PC-9 (cell line): ENCODE measurements around the gene TMEM63C. TPM values are rescaled to one million over a fixed set of nuclear protein-coding genes. Genes with fewer than 3 reads are reported as not detected.

Experiments used
- BruUV-seq: library from RNA; stranded (reverse); fragments of 400-500 nt; replicated peaks from 2 replicates; lab custom pipeline; 2021; lab: Mats Ljungman, UMichigan
- CTCF ChIA-PET: fragments of 300-600 bp; sonication (Branson Sonifier 250); formaldehyde crosslinking; loops from one replicate; lab custom pipeline; 2022; ENCODE audit warnings: antibody characterized with exemption; lab: Charles Lee
- POLR2A ChIA-PET: fragments of 300-600 bp; sonication (Branson Sonifier 250); formaldehyde crosslinking; loops from one replicate; lab custom pipeline; 2022; ENCODE audit warnings: antibody characterized with exemption; ENCODE audit not compliant: unreplicated experiment; lab: Charles Lee
- DNase-seq, 2 experiments: peaks; one replicate each; pipeline versions ENCODE4 v3.0.0 to v3.0.0-alpha.2; 2015 to 2022; ENCODE audit warnings: mixed read lengths in 1 of 2
- H2AFZ ChIP-seq: fragments of 200-600 bp; sonication (generic); 2 replicates; pipeline ENCODE4 v1.8.1; 2017; ENCODE audit warnings: antibody characterized with exemption
- H3F3A ChIP-seq: fragments of 200-600 bp; sonication (generic); 2 replicates; pipeline ENCODE4 v1.8.1; 2017; ENCODE audit warnings: antibody characterized with exemption, mild to moderate bottlenecking, low read depth; ENCODE audit not compliant: insufficient read depth
- H3K27ac ChIP-seq: fragments of 200-600 bp; sonication (generic); 2 replicates; pipeline ENCODE4 v1.6.1; 2016; ENCODE audit warnings: mixed run types
- H3K27me3 ChIP-seq: fragments of 200-600 bp; sonication (generic); 2 replicates; pipeline ENCODE4 v1.6.1; 2016; ENCODE audit warnings: low read depth, mixed run types; ENCODE audit not compliant: insufficient read depth
- H3K36me3 ChIP-seq: fragments of 200-600 bp; sonication (generic); 2 replicates; pipeline ENCODE4 v1.6.1; 2016; ENCODE audit warnings: low read depth, mixed run types
- H3K4me1 ChIP-seq: fragments of 200-600 bp; sonication (generic); replicated peaks from 2 replicates; pipeline ENCODE4 v1.6.1; 2016; ENCODE audit warnings: mixed run types; ENCODE audit not compliant: insufficient read depth
- H3K4me2 ChIP-seq: fragments of 200-600 bp; sonication (generic); 2 replicates; pipeline ENCODE4 v1.6.1; 2017; ENCODE audit warnings: mixed run types
- H3K4me3 ChIP-seq: fragments of 200-600 bp; sonication (generic); 2 replicates; pipeline ENCODE4 v1.6.1; 2016; ENCODE audit warnings: mixed run types
- H3K79me2 ChIP-seq: fragments of 200-600 bp; sonication (generic); 2 replicates; pipeline ENCODE4 v1.6.1; 2017; ENCODE audit warnings: low read depth, mixed run types
- H3K9me2 ChIP-seq: fragments of 200-600 bp; sonication (generic); 2 replicates; pipeline ENCODE4 v1.8.1; 2017; ENCODE audit warnings: mild to moderate bottlenecking; ENCODE audit not compliant: insufficient read depth
- H3K9me3 ChIP-seq: fragments of 200-600 bp; sonication (generic); 2 replicates; pipeline ENCODE4 v1.8.1; 2016; ENCODE audit warnings: low read depth; ENCODE audit not compliant: insufficient read depth
- H4K20me1 ChIP-seq: fragments of 200-600 bp; sonication (generic); 2 replicates; pipeline ENCODE4 v1.8.1; 2017; ENCODE audit not compliant: insufficient read depth
- EZH2 ChIP-seq: fragments of 200-600 bp; sonication (generic); IDR thresholded peaks from 2 replicates; pipeline ENCODE4 v1.8.0; 2017; ENCODE audit warnings: antibody characterized with exemption, low read depth
- intact Hi-C: fragments of 100-400 bp; cut with micrococcal nuclease; formaldehyde crosslinking; loops from one replicate; pipeline ENCODE4 v1.10.0; 2022; ENCODE audit not compliant: unreplicated experiment
- total RNA-seq: library from RNA; stranded (reverse); gene quantifications from 2 replicates; pipeline ENCODE4 v1.2.3, GENCODE V29; 2021
- TF ChIP-seq, protein P1 (sequence below): fragments of 200-600 bp; sonication (generic); conservative IDR thresholded peaks from 2 replicates; pipeline ENCODE4 v1.6.1; 2017; ENCODE audit warnings: mixed run types, antibody characterized with exemption, mild to moderate bottlenecking, moderate library complexity

The TMEM63C gene
- total RNA-seq, 1 experiment from 2014 or later, result 2.2 TPM

DNA sequence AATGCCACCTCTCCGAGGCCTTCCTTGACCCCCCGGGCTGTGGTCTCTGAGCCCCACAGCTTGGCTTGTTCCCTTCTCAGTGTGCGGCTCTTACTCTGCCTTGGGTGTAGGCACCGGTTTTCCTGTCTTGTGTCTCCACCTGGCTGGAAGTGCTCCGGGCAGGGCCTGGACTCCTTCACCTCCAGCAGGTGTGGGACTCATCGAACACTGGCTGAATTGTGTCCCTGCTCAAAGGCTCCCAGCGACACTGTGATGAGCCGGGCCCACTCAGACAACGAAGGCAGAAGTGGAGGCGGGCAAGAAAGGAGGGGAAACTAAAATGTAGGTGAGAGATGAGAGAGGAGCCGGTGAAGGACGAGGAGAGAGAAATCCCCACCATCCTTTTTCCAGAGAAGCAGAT is 18.0 kb downstream of the TMEM63C start:
- Histone ChIP-seq H3K79me2 (no peaks in the 10 kb centered on the region), H3K27ac (no peak overlapping the region), H3K9me2 (no peaks in the 10 kb centered on the region), H3F3A (no peaks in the 10 kb centered on the region), H2AFZ (no peak overlapping the region), H4K20me1 (no peaks in the 10 kb centered on the region), H3K4me2 (no peak overlapping the region), H3K4me1 (no peaks in the 10 kb centered on the region), H3K36me3 (no peaks in the 10 kb centered on the region), H3K27me3 (peaks cover 100% of the 10 kb centered on the region), H3K9me3 (no peaks in the 10 kb centered on the region), H3K4me3 (no peak overlapping the region)
- BruUV-seq, result no TSS peak
- ChIA-PET POLR2A (no interaction called here), CTCF (no interaction called here)
- intact Hi-C loops, result no loop called here
- no peak for TF ChIP-seq EZH2
- TF ChIP-seq, protein P1, sequence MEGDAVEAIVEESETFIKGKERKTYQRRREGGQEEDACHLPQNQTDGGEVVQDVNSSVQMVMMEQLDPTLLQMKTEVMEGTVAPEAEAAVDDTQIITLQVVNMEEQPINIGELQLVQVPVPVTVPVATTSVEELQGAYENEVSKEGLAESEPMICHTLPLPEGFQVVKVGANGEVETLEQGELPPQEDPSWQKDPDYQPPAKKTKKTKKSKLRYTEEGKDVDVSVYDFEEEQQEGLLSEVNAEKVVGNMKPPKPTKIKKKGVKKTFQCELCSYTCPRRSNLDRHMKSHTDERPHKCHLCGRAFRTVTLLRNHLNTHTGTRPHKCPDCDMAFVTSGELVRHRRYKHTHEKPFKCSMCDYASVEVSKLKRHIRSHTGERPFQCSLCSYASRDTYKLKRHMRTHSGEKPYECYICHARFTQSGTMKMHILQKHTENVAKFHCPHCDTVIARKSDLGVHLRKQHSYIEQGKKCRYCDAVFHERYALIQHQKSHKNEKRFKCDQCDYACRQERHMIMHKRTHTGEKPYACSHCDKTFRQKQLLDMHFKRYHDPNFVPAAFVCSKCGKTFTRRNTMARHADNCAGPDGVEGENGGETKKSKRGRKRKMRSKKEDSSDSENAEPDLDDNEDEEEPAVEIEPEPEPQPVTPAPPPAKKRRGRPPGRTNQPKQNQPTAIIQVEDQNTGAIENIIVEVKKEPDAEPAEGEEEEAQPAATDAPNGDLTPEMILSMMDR, result no peak
- no peak for DNase-seq

DNA sequence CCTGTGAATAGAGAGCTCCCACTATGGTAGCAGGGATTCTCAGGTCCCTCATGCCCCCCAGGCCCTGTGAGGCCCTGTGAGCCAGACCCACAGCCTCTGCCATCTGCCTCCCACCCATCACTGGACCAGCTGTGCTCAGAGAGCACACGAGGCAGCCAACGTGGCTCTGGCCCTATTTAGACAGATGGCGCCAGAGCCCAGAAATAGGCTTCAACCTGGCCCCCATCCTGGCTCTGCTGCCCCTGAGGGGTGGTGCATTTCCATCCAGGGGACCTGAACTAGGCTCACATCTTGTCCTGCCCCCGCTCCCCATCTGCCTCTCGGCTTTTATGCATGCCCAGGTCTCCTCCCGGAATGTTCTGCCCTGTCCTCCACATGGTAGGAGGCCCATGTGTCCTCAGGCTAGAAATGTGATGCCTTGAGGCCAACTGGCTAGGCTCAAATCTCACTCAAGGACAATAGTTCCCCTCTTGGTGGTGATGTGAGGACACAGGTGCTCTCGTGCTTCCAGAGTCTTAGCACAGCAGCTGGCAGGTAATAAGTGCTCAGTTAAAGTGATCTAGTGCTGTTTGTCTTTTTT is 18.9 kb downstream of the TMEM63C start:
- Histone ChIP-seq H3K9me3 (no peaks in the 10 kb centered on the region), H3K9me2 (no peaks in the 10 kb centered on the region), H3F3A (no peaks in the 10 kb centered on the region), H4K20me1 (no peaks in the 10 kb centered on the region), H3K27me3 (peaks cover 100% of the 10 kb centered on the region), H2AFZ (no peak overlapping the region), H3K27ac (no peak overlapping the region), H3K36me3 (no peaks in the 10 kb centered on the region), H3K4me3 (no peak overlapping the region), H3K4me2 (no peak overlapping the region), H3K79me2 (no peaks in the 10 kb centered on the region), H3K4me1 (no peaks in the 10 kb centered on the region)
- ChIA-PET POLR2A (no interaction called here), CTCF (no interaction called here)
- TF ChIP-seq, protein P1, result no peak
- TF ChIP-seq EZH2, result no peak
- no TSS peak for BruUV-seq
- DNase-seq, result no peak
- intact Hi-C loops, result no loop called here

DNA sequence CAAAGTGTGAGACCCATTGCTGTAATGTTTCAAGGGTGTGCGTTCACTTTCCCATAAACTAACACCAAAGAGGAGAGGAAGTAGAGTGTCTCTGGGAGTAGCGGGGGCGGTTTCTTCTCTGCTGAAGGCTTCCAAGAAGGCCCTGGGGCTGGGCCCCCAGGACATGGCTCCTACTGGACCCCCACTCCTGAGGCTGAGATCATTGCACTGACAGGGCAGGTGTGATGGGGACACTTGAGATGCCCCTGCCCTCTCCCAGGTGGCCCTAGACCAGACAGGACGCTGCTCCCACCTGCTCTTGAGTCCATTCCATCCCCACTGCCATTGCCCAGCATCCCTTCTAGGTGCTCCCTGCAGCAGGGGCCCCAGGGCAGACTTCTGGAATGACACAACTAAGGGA is 20.1 kb downstream of the TMEM63C start:
- CTCF ChIA-PET, result no interaction called here
- DNase-seq, result no peak

More for the DNA sequence above, 20.1 kb downstream of the TMEM63C start:
- Histone ChIP-seq H3K4me1 (no peaks in the 10 kb centered on the region), H3K4me3 (no peak overlapping the region), H3K9me2 (no peaks in the 10 kb centered on the region), H3F3A (no peaks in the 10 kb centered on the region), H3K36me3 (no peaks in the 10 kb centered on the region), H2AFZ (no peak overlapping the region), H3K4me2 (no peak overlapping the region), H4K20me1 (no peaks in the 10 kb centered on the region), H3K79me2 (no peaks in the 10 kb centered on the region), H3K27me3 (peaks cover 97% of the 10 kb centered on the region), H3K9me3 (no peaks in the 10 kb centered on the region), H3K27ac (no peak overlapping the region)
- BruUV-seq, result no TSS peak
- POLR2A ChIA-PET, result no interaction called here
- intact Hi-C loops, result no loop called here
- TF ChIP-seq EZH2, result no peak
- TF ChIP-seq, protein P1, result no peak
